ENCODE data around the gene TIAM2.
"Not testable (repeated sequence)": the region's sequence is repeated elsewhere in the genome, so short reads cannot be mapped to it uniquely, and the experiment has no call there.

The TIAM2 gene

DNA sequence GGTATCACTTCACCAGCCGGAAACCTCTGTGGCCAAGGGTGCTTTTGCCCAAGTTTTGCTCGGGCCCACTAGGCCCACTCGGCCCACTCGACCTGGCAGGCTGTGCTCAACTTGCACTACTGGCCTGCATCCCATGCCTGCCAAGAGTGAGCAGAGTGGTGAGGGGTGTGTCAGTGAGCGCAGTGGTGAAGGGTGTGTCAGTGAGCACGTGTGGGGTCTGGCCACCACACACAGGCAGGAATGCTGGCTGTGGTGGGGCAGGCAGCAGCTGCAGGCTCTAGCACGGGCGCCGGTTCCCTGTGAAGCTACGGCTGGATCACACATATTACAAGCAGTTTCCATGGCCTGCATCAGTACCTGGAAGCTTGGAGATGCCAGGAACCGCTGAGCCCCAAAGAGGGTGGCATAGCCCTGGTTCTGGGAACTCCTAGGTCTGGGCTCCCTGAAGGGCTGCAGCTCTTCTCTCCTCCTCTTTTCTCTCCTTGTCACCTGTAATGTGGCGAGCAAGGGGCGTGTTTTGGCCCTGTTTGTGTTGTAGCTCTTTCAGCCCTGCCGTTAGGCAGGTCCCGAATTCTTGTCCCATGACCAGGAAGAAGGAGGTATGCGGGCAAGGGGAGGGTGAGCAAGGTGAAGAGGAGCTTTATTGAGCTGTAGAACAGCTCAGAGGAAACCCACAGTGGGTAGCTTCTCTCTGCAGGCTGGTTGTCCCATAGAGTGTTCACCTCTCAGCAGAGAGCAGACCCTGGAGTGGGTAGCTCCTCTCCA, 217.7 kb downstream of the TIAM2 start:
- no peak for DNase-seq

GRCh38 chr6:155213611-155214372, 218.7 kb downstream of the TIAM2 start:
- DNase-seq, result no peak

DNA sequence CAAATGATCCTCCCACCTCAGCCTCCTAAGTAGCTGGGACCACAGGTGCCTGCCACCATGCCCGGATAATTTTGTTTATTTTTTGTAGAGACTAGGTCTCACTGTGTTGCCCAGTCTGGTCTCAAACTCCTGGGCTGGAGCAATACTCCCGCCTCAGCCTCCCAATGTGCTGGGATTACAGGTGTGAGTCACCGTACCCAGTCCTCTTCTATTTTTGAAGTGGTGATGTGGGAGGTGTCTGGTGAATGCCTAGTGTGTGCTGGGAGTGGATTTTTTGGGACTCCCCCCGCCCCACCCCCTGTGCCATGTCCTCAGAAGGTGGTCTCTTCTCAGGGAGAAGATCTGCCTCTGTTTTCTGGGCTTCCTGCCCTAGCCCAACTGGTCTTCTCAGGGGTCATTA, 220.8 kb downstream of the TIAM2 start:
- DNase-seq, result no peak

DNA sequence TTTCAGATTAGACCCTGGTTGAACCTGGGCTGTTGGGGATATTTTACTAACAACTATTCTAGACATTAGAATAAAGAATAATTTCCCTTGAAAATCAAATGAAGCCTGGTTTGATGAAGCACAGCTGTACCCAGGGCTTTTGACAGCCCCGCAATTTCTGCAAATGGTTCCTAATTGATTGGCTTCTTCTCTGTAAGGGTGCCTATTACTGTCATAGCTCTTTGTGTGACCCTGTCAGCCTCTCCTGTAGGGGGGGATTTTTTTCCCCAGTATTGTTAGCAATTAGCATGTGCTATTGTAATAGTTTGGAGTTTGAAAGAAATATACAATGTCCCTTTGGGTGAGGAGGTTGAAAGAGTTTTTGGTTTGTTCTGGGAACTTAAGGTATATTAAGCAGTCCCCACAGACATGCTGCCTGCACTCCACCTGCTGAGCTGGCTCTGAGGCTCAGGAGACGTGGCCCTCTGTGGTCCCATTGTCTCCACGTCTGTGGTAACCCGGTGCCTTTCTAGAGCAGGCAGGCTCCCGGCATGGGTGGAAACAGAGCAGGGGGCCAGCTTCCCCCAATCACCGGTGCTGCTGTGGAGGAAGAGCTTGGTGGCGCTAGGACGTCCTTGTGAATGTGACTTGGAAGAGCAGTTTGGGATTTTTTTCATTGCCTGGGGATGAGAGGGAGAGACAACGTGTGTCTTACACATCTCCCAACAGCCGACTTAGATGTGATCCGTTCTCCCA, 221.4 kb downstream of the TIAM2 start:
- DNase-seq, result no peak

DNA sequence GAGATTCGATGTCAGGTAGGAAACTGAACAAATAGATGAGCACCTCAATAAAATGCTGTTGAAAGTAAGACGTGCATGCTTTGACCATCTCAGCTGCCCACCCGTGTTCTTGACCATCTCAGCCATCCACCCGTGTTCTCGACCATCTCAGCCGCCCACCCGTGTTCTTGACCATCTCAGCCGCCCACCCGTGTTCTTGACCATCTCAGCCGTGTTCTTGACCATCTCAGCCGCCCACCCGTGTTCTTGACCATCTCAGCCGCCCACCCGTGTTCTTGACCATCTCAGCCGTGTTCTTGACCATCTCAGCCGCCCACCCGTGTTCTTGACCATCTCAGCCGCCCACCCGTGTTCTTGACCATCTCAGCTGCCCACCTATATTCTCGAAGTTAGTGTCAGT, 223.6 kb downstream of the TIAM2 start:
- DNase-seq, result not testable (repeated sequence)

GRCh38 chr6:155219299-155219698, 224.2 kb downstream of the TIAM2 start:
- no peak for DNase-seq

DNA sequence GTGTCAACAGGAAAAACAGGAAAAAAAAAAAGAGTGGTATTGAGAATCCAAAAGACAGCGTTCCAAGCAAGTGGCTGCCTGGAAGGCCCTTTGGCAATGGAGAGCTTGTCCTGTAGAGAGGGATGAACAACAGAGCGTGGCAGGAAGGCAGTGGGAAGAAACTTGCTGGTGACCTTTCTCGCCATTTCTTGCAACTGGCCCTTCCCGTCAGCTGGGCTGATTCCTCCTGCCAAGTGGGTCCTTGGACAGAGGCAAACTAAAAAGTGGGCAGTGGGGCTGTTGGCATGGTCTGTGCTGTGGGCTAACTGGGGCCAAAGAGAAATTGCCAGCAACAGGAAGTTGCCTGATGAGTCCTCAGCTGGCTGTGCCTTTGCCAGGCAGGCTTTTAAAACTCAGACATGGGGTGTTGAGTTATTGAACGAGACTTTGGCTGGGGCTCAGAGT, 224.8 kb downstream of the TIAM2 start:
- DNase-seq, result no peak

DNA sequence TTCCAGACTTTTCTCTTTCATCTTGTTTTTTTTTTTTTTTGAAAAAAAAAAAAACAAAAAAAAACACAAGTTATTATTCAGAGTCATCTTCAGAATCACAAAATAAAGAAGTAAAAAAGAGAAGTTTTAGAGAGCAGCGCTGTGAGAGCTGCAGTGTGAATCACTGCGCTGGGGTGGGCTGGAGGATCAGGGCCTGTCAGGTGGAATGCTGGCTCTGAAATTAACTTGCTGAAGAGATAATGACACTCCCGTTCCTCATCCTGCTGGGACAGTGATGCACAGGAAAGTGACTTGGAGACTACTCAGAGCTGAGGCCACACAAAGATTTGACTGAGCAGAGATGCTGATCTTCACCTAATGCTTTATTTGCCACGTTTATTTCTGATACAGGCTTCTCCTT, 226.0 kb downstream of the TIAM2 start:
- no peak for DNase-seq

DNA sequence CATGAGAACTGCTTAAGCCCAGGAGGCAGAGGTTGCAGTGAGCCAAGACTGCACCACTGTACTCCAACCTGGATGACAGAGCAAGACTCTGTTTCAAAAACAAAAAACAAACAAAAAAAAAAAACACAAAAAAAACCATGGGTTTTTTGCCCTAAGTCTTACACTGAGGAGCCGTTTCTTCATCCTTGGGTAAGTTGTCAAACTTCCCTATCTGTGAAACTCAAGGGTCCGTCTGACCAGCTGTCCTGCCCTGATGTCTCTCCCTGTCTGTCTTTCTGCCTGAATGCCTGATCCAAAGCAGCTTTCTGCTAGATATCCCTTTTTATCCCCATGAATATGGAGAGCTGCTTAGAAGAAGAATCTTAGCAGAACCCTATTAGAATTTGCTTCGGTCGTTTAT, 227.4 kb downstream of the TIAM2 start:
- peak; percentile 11 for DNase-seq

- DNase-seq, result peak; percentile 44
Measured at GRCh38 chr6:155223646-155224451, 228.7 kb downstream of the TIAM2 start.

DNA sequence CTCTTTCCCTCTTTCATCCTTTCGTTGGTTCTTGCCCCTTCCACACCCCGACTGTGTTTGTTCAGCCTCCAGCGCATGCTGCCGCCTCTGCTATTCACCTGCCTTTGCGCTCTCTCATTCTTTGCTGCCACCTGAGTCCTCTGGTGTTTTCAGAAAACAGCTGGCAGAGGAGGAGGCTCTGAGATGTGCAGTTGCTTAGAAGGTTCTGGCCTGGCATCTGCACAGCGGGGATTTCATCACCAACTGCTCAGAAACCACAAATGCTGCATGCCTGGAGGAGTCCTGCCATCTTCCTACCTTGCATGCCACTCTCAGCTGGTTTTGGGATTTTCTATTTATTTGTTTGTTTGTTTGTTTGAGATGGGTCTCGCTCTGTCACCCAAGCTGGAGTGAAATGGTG, 229.5 kb downstream of the TIAM2 start:
- DNase-seq, result peak; percentile 40

- no peak for DNase-seq
Measured at GRCh38 chr6:155227046-155227445, 231.9 kb downstream of the TIAM2 start.

DNA sequence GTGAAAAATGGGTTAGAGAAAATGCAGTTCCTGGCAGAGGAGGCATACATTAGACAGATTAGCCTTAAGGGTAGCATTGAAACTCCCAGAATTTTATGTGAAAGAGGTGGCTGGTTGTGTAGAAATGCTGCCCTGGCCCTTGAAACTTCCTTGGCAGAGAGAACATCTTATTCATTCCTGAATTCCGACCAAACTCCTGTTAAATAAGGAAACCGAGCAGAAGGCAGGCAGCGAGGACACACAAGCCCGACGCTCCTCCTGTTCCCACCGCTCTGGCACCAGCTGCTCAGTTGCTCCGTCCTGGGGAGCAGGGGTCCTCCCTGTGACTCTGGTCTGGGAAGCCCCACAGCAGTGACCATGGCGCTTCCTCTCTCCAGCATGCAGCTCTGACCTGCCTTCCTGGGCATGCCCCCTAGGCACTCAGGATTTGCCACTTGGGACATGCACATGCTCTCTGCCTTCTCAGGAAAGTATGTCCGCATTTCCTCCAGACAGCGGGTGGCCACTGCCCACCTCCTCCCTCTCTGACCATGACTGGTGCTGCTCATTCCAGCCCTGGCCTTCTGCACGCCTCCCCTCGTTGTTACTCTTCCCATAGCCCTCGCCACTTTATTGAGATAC, 233.5 kb downstream of the TIAM2 start:
- no peak for DNase-seq

GRCh38 chr6:155230975-155231374, 235.9 kb downstream of the TIAM2 start:
- not testable (repeated sequence) for DNase-seq

DNA sequence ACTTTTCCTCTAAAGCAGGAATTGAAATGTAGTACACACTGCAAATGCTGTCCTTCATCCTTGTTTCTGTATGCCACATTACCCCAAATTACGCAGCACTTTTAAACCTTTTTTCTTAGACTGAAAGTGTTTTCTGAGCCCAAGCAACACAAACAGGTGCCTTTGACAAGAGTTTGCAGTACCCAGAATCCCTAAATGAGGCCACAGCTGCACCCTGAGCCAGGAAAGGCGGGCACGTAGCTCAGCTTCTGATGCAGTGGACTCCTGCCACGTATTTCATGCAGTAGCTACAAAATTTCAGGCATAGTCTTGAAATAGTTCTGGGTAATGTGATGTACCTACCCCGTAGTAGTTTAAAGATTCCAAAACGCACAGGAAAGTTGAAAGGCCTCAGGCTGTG, 237.7 kb downstream of the TIAM2 start:
- DNase-seq, result no peak

DNA sequence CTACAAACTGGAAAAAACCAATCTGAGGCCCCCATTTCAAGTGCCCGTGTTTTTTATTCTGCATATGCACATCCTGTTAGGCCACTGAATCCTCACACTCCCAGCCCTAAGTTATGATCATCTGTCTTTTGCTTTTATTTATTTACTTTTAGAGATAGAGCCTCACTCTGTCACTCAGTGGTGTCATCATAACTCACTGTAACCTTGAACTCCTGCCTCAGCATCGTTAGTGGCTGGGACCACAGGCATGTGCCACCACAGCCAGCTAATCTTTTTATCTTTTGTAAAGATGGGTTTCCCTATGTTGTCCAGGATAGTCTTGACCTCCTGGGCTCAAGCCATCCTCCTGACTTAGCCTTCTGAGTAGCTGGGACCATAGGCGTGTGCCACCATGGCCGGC, 239.1 kb downstream of the TIAM2 start:
- DNase-seq, result no peak

- no peak for DNase-seq
Measured at GRCh38 chr6:155234687-155235086, 239.6 kb downstream of the TIAM2 start.

- no peak for DNase-seq
Measured at GRCh38 chr6:155235087-155235486, 240.0 kb downstream of the TIAM2 start.

DNA sequence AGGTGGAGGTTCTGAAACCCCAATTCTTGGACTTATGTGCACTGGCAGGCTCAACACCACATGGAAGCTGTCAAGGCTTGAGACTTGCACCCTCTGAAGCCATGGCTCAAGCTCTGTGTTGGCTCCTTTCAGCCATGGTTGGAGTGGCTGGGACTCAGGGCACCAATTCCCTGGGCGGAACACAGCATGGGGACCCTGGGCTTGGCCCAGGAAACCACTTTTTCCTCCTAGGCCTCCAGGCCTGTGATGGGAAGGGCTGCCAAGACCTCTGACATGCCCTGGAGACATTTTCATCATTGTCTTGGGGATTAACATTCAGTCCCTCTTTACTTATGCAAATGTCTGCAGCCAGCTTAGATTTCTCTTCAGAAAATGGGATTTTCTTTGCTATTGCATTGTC, 242.5 kb downstream of the TIAM2 start:
- no peak for DNase-seq

- DNase-seq, result no peak
Measured at GRCh38 chr6:155240905-155241600, 245.9 kb downstream of the TIAM2 start.

- DNase-seq, result no peak
Measured at GRCh38 chr6:155241966-155242365, 246.9 kb downstream of the TIAM2 start.

DNA sequence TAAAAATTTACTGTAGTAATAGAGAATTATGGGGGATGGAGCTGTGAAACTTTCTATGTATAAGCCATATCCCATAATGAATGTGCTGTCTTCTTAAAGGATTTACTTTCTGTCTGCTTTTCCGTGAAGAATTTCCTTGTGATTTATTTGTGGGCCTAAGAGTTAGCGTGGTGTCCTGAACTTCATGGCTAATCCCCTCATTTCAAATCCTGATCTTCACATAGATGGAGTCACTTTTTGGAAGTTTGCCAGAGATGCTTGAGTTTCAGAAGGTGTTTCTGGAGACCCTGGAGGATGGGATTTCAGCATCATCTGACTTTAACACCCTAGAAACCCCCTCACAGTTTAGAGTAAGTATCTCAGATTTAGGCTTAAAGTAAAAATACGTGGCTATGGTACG, 249.3 kb downstream of the TIAM2 start:
- DNase-seq, result no peak
